SK-N-DZ (cell line): ENCODE data around the gene PRG2.

Experiments
- DNase-seq: peaks from one replicate; pipeline ENCODE4 v3.0.0-alpha.2; 2015; ENCODE audit warnings: low spot score

PRG2 gene

GRCh38 chr11:57397394-57397990 lies 7.0 kb upstream of the PRG2 start:
- DNase-seq = no peak

- DNase-seq = no peak
These were observed 6.3 kb upstream of the PRG2 start for GRCh38 chr11:57396744-57397143.

GRCh38 chr11:57395905-57396623 lies 5.6 kb upstream of the PRG2 start:
- peak; percentile 48 for DNase-seq

- DNase-seq = no peak
These were observed 3.9 kb upstream of the PRG2 start for GRCh38 chr11:57394203-57394965.

- no peak for DNase-seq
These were observed 2.3 kb upstream of the PRG2 start for GRCh38 chr11:57392763-57393105.

- peak; percentile 95 for DNase-seq
These were observed 1.8 kb upstream of the PRG2 start for GRCh38 chr11:57392066-57392762.

- no peak for DNase-seq
These were observed 1.1 kb upstream of the PRG2 start for GRCh38 chr11:57391539-57391938.

GRCh38 chr11:57391111-57391510 lies 661 bp upstream of the PRG2 start:
- DNase-seq = no peak

GRCh38 chr11:57387289-57388030 lies 3.0 kb downstream of the PRG2 start:
- DNase-seq = no peak

- DNase-seq = no peak
These were observed 4.1 kb downstream of the PRG2 start for GRCh38 chr11:57386178-57386940.

- DNase-seq = no peak
These were observed 9.5 kb downstream of the PRG2 start, which contains the start of gene PRG3 for GRCh38 chr11:57380975-57381374. Gene PRG3 (minus strand): TSS chr11:57381150. CDS start chr11:57380708, 442 bp downstream.

- no peak for DNase-seq
These were observed 10.7 kb downstream of the PRG2 start for GRCh38 chr11:57379732-57380131.

- peak; percentile 80 for DNase-seq
These were observed 12.3 kb downstream of the PRG2 start for GRCh38 chr11:57378186-57378585.

- no peak for DNase-seq
These were observed 13.3 kb downstream of the PRG2 start for GRCh38 chr11:57377107-57377506.

GRCh38 chr11:57376095-57377090 lies 14.1 kb downstream of the PRG2 start:
- DNase-seq = no peak

- no peak for DNase-seq
These were observed 15.0 kb downstream of the PRG2 start for GRCh38 chr11:57375490-57375889.

- DNase-seq = no peak
These were observed 15.5 kb downstream of the PRG2 start for GRCh38 chr11:57374966-57375365.

GRCh38 chr11:57373146-57373545 lies 17.3 kb downstream of the PRG2 start:
- DNase-seq = no peak

GRCh38 chr11:57370941-57371340 lies 19.5 kb downstream of the PRG2 start:
- no peak for DNase-seq
